GM18499 (cell line): ENCODE results near the gene CYP4Z1.
"Not testable (repeated sequence)": the region's sequence is repeated elsewhere in the genome, so short reads cannot be mapped to it uniquely, and the experiment has no call there.

Experiments
- ATAC-seq: cut with Tn5 transposase; IDR thresholded peaks from one replicate; pipeline ENCODE4 v1.9.1; 2021; ENCODE audit warnings: moderate number of reproducible peaks; ENCODE audit not compliant: insufficient read depth, unreplicated experiment

CYP4Z1 gene

GRCh38 chr1:47067097-47067594 lies at the start of gene CYP4Z1:
CYP4Z1 (plus strand) TSS chr1:47067231; CDS start chr1:47067491, 260 bp downstream.
- no peak for ATAC-seq

GRCh38 chr1:47021070-47021469 lies 46.0 kb upstream of the CYP4Z1 start:
- no peak for ATAC-seq

DNA sequence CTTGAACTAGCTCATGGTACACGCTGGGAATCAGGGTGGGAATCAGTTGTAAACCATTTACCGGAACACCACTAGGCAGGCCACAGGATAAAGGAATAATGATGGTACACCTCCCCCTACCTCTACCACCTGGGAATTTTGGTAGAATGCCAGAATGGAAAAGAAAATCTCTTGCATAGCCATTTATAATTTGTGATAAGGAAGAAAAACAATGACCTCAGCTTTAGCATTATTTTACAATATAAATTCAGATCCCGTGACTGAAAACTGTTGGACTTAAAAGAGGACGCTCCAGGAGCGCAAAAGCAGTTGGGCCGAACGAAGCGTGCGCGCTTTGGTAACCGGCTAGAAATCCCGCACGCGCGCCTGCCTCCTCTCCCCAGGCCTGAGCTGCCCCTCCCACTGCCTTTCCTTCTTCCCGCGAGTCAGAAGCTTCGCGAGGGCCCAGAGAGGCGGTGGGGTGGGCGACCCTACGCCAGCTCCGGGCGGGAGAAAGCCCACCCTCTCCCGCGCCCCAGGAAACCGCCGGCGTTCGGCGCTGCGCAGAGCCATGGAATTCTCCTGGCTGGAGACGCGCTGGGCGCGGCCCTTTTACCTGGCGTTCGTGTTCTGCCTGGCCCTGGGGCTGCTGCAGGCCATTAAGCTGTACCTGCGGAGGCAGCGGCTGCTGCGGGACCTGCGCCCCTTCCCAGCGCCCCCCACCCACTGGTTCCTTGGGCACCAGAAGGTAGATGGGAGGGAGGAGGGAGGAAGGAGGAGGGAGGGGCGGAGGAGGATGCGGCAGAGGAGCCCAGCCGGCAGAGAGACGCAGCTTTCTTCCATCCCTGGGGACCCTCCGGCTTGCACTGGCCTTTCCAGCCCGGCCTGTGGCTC lies 43.5 kb upstream of the CYP4Z1 start, which contains the start of gene CYP4X1:
Gene CYP4X1, plus strand, starts transcription at position 402 of the 873 bp plus-strand sequence. Its CDS starts 149 bp downstream, at position 551.
- ATAC-seq = no peak

- no peak for ATAC-seq
These were observed 42.8 kb upstream of the CYP4Z1 start for GRCh38 chr1:47024141-47024801.

GRCh38 chr1:47030170-47030805 lies 36.7 kb upstream of the CYP4Z1 start:
- no peak for ATAC-seq

- ATAC-seq = no peak
These were observed 36.0 kb upstream of the CYP4Z1 start for GRCh38 chr1:47031059-47031458.

DNA sequence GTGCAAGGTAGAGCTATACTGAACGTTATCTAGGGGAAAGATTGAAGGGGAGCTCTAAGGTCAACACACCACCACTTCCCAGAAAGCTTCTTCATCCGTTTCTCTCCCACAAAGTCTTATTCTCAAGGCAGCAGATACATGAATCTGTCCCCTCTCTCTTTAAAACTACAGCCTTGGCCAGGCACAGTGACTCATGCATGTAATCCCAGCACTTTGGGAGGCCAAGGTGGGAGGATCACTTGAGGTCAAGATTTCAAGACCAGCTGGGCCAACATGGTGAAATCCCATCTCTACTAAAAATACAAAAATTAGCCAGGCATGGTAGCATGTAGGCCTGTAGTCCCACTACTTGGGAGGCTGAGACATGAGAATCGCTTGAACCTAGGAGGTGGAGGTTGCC lies 35.4 kb upstream of the CYP4Z1 start:
- ATAC-seq = no peak

GRCh38 chr1:47036764-47037163 lies 30.3 kb upstream of the CYP4Z1 start:
- no peak for ATAC-seq

DNA sequence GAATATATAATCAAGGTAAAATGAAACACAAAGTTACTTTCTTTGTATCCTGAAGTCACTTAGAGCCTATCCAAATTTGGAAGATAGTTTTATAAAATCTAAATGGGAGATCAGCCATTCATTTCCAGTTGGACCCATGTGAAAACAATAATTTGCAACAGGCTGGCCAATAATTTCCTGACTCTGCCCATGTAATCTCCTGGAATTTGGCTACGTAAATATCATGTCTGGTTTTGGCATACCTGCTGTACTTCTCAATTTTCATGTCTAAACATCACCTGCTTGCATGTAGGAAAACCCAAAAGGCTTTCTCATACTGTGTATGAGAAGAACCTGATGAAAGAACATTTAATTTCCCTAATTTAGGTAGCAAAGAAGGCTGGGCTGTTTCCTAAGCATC lies 7.7 kb upstream of the CYP4Z1 start:
- no peak for ATAC-seq

GRCh38 chr1:47069080-47069479 lies 2.0 kb downstream of the CYP4Z1 start:
- ATAC-seq = not testable (repeated sequence)

- ATAC-seq = not testable (repeated sequence)
These were observed 2.5 kb downstream of the CYP4Z1 start for GRCh38 chr1:47069509-47069908.

GRCh38 chr1:47089356-47089755 lies 22.3 kb downstream of the CYP4Z1 start:
- not testable (repeated sequence) for ATAC-seq

DNA sequence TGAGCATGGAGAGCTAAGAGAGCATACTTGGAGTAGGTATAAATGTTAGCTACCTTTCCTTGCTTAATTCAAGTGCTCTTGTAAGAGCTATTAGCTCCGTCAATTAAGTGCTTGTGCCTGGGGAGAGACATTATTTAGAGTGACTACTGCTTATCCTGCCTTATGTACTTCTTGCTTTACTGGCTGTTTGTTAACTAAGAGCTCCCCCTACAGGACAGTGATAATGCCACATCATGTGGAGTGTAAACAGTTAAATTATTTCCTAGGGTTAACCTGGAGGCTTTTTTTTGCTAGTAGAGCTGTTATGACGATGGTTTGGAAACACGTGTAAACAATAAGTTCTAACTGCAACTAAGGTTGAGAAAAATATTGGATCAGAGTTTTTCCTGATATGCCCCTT lies 24.4 kb downstream of the CYP4Z1 start:
- ATAC-seq = not testable (repeated sequence)

- ATAC-seq = no peak
These were observed 37.8 kb downstream of the CYP4Z1 start for GRCh38 chr1:47104816-47105215.

DNA sequence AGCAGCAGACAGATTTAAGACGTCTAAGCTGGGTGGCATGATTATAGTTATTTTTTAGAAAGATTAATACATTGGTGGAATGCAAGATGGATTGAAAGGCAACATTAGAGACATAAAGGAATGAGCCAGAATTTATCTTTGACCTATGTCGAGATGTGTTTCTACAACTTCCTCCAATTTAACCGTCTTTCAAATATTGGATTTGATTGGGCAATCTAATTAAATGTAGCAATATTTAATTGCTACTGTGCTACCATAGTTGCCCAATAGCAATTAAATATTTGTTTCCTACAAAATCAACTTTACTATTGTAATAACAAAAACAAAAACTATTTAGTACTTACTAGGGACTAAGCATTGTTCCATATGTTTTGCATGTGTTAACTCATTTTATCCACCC lies 39.8 kb downstream of the CYP4Z1 start:
- ATAC-seq = no peak

- not testable (repeated sequence) for ATAC-seq
These were observed 41.0 kb downstream of the CYP4Z1 start for GRCh38 chr1:47107851-47108574.

GRCh38 chr1:47109482-47109881 lies 42.5 kb downstream of the CYP4Z1 start:
- not testable (repeated sequence) for ATAC-seq

- ATAC-seq = no peak
These were observed 46.1 kb downstream of the CYP4Z1 start for GRCh38 chr1:47113178-47113577.

DNA sequence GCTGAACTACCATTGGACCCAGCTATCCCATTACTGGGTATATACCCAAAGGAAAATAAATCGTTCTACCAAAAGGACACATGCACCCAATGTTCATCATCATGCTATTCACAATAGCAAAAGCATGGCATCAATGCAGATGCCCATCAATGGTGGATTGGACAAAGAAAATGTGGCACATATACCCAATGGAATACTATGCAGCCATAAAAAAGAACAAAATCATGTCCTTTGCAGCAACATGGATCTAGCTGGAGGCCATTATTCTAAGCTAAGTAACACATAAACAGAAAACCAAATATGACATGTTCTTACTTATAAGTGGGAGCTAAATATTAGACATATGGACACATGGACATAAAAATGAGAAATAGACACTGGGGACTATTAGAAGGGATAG lies 54.0 kb downstream of the CYP4Z1 start:
- ATAC-seq = not testable (repeated sequence)

- not testable (repeated sequence) for ATAC-seq
These were observed 57.8 kb downstream of the CYP4Z1 start for GRCh38 chr1:47124834-47125233.
